Measurements from ENCODE around the gene TMEM14B. TPM values are rescaled to one million over a fixed set of nuclear protein-coding genes. Genes with fewer than 3 reads are reported as not detected.
"Not testable (repeated sequence)": the region's sequence is repeated elsewhere in the genome, so short reads cannot be mapped to it uniquely, and the experiment has no call there.

TMEM14B gene
- total RNA-seq, 1 donor from 2014 or later: 86.1 TPM

DNA sequence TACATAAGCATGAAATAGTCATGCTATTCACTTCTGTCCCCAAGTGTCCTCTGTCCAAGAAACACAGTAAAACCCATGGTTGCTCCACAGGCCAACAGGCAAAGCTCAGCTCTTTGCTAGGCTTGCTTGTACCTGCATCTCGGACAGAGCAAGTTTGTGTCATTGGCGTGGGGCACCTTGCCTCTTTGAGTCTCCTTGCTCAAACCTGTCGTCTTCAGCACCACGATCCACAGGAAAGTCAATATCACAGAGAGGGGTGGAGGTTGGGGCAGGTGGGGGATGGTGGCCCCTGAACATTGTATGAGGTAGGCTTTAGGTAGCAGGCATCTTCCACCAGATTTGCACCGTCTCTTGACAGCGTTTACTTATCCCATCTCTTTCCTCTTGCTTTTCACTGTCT is 4.1 kb upstream of the TMEM14B start:
- intact Hi-C loops (cut with micrococcal nuclease): no loop called here

DNA sequence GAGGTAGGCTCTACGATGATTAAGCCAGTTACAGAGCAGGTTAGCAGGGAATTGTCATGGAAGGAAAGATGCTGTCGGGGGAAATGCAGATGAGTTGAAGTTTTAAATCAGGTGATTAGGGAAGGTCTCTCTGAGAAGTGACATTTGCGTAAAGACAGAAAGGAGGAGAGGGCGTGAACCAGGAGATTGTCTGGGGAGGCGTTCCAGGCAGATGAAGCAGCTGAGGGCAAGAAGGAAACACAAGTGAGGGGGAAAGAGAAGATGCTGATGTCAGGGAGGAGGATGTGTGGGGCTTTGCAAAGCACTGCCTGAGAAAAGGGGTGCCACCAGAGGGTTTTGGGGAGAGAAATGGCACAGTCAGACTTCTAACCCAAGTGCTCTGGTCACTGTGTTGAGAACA is 2.5 kb upstream of the TMEM14B start:
- intact Hi-C loops (cut with micrococcal nuclease): loop anchor here (5.0 kb wide), 1 partner anchor 637 kb away; no protein-coding TSS in a partner anchor

GRCh38 chr6:10746915-10747250 is 722 bp upstream of the TMEM14B start:
- intact Hi-C loops (cut with micrococcal nuclease): loop anchor here (1.0 to 5.0 kb wide), 10 partner anchors 12 to 790 kb away; partner anchors contain the start of genes C6orf52, MAK, PAK1IP1 and SMIM13

DNA sequence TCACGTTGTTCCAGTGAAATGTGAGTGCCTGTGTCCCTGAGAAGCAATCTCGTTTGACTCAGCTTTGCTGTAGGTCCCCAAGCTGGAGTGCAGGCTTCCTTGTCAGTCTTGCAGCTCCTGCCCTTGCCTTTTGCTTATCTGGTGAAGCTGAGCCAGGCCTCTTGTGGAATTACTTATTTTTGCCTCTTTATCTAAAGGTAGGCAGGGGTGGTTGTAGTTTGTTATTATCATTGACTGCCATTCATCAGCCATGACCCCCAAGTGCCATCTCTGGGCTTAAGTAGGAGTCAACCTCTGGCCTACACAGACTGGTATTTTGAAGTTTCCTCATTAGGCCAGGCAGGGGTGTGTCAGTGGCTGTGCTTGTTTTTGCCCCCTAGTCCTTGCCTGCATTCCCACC is 2.1 kb downstream of the TMEM14B start:
- intact Hi-C loops (cut with micrococcal nuclease): loop anchor here (2.0 to 5.0 kb wide), 2 partner anchors 483 to 633 kb away; partner anchors contain the start of gene NEDD9

DNA sequence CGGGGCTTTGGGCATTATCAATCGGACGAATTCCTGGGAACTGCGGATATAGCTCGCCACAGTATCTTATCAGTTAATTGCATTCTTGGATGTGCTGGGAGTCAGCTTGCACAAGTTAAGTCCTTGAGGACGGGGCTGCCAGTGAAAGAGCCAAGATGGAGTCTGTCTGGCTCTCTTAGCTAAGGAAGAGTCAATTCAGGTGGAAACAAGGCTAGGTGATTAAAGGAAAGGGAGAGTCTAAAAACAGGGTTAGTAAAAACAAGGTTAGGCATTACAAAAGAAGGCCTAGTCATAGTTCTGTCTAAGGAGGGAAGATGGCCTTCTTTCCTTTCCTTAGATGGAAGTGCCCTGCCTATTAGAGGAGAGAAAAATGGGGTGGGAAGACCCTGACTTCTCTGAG is 3.0 kb downstream of the TMEM14B start:
- intact Hi-C loops (cut with micrococcal nuclease): not testable (repeated sequence)

DNA sequence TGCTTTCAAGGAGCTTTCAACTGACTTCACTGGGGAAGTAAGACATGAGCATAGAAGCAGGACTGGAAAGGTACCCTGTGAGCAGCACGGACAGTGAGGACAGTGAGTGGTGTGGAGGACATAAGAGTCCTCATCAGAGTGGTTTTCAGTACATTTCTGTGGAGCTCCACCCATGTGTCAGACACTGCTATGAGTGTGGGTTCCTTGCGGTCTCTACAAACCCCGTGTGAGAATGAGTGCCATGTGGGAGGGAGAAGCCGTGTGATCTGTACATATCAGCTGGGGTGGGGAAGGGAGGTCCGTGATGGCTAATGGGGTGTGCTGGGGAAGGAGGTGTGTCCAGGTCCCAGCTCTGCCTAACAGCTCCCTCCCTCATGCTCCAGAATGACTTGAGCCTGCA is 4.2 kb downstream of the TMEM14B start:
- intact Hi-C loops (cut with micrococcal nuclease): not testable (repeated sequence)

DNA sequence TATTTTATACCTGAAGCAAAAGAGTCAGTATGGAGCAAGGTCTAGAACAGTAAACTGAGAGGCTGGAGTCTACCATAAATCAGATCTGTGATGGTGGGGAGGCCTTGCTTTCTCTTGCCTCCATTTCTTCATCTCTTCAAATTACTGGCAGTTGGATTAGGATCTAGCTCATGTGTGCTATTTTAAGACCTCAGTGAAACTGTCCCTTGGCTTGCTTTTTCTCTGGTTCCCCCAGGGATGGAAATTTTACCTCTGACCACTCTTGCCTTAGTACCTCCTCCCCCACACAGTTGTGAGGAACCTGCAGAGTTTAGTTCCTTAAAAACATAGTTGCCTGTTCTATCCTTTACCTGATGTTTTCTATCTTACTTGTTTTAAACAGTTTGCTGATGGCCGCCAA is 8.5 kb downstream of the TMEM14B start:
- intact Hi-C loops (cut with micrococcal nuclease): no loop called here

DNA sequence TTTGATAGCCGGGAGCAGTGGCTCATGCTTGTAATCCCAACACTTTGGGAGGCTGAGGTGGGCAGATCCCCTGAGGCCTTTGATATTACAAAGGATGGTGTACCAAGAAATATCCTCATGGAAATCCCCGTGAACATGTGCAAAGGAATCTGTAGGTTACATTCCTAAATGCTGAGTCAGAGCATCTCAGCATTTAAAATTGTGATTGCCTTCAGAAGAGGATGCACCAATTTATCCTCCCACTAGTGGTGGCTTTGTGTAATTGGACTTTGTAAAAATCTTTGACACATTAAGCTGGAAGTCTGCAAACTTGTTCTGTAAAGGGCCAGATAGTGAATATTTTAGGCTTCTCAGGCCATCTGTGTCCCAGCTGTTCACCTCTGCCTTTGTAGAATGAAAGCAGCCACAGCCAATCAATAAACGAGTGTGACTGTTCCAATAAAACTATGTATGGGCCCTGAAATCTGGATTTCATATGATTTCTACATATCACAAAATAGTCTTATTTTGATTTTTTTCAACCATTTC is 11.8 kb downstream of the TMEM14B start:
- intact Hi-C loops (cut with micrococcal nuclease): loop anchor here (1.0 kb wide), 4 partner anchors 12 to 281 kb away; partner anchors contain the start of genes C6orf52, PAK1IP1 and TMEM14B

DNA sequence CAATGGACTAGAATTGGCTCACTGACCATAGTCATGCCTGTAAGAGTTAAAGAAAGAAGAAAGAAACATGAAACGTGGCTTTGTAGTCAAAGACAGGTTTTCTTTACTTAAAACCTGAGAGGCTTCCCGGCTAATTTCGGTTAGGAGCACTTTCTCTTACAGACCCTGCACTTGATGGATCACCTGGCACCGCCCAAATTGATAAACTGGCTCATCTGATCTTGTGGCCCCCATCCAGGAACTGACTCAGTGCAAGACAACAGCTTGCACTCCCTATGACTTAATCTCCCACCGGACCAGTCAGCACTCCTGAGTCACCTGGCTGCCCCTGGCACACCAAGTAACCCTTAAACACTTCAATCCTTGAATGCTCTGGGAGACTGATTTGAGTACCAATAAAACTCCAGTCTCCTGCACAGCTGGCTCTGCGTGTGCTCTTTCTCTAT is 12.3 kb downstream of the TMEM14B start:
- intact Hi-C loops (cut with micrococcal nuclease): loop anchor here (1.0 kb wide), 4 partner anchors 13 to 282 kb away; partner anchors contain the start of genes C6orf52, PAK1IP1 and TMEM14B

DNA sequence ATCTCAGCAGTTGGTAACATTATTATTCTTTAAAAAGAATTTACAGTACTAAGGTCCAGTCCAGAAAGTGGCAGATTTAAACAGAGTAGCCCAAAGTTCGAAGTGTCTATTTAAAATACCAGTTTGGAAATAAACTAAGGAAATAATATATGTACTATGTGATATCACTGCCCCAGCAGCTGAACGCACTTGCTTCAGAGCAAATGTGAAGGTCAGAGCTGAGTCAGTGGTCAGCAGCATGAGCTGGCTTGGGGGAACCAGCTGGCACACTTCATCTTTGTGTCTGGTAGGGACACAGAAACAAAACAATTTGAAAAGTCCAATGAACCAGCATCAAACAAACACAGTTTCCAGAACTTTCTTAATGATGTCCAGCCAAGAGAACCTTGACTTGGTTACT is 15.4 kb downstream of the TMEM14B start:
- intact Hi-C loops (cut with micrococcal nuclease): no loop called here

- intact Hi-C loops (cut with micrococcal nuclease): no loop called here
These were observed 21.8 kb downstream of the TMEM14B start for GRCh38 chr6:10769419-10769818.

- intact Hi-C loops (cut with micrococcal nuclease): no loop called here
These were observed 23.8 kb downstream of the TMEM14B start for GRCh38 chr6:10771371-10771894.

GRCh38 chr6:10778230-10778629 is 30.6 kb downstream of the TMEM14B start:
- intact Hi-C loops (cut with micrococcal nuclease): no loop called here

DNA sequence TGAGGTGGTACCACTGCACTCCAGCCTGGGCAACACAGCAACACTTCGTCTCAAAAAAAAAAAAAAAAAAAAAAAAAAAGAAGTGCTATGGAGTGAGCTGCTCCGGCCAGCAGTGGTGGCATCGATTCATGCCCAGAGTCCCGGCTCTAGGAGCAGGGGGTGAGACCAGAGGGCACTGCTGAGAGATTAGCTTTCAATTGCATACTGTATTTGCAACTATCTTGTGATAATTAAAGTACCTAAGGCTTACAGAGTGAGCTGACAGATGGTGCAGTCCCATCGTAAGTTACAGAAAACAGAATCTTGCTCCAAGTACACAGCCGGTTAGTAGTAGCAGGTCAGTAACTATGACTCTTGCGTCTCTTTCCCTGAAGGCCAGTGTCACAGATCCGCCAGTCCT is 31.5 kb downstream of the TMEM14B start:
- intact Hi-C loops (cut with micrococcal nuclease): no loop called here

GRCh38 chr6:10791673-10792072 is 44.1 kb downstream of the TMEM14B start:
- intact Hi-C loops (cut with micrococcal nuclease): no loop called here

- intact Hi-C loops (cut with micrococcal nuclease): no loop called here
These were observed 44.5 kb downstream of the TMEM14B start for GRCh38 chr6:10792101-10792500.

GRCh38 chr6:10793035-10793434 is 45.4 kb downstream of the TMEM14B start:
- intact Hi-C loops (cut with micrococcal nuclease): no loop called here

DNA sequence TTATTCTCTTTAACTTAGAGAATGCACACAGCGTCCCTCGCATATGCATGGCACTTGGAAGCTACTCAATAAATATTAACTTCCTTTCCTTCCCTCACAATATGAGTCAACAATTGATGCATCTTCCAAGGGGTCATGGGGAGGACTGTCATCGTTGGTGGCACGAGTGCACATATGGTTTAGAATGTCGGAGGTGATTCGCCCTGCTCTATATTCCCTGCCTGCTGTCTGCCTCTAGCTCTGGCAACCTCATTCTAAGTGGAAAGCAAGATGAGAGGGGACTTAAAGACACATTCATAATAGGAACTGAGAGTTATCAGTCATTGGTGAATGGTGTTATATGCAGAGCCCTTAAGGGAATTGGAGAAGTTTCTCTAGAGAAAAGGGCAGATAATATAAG is 46.1 kb downstream of the TMEM14B start:
- intact Hi-C loops (cut with micrococcal nuclease): no loop called here

DNA sequence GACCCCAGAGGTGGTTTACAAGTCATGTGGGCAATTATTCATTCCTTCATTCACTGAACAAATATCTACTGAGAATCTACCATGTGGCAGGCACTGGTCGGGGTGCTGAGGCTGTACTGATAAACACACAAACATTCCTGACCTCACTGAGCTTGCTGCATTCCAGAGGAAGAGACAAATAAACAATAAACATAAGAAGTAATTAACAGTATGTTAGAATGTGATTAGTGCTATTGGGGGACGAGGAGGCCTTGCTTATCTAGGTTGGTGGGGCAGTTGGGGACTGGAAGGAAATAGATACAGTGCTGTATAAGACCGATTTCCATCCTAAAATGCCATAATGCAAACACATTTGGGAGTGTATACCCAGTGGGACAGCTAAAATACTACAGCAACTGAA is 46.6 kb downstream of the TMEM14B start:
- intact Hi-C loops (cut with micrococcal nuclease): no loop called here

GRCh38 chr6:10800810-10801209 is 53.2 kb downstream of the TMEM14B start:
- intact Hi-C loops (cut with micrococcal nuclease): loop anchor here (1.0 to 2.0 kb wide), 7 partner anchors 37 to 323 kb away; partner anchors contain the start of genes C6orf52, MAK, PAK1IP1 and TMEM14C

- intact Hi-C loops (cut with micrococcal nuclease): loop anchor here (1.0 to 2.0 kb wide), 7 partner anchors 37 to 323 kb away; partner anchors contain the start of genes C6orf52, MAK, PAK1IP1 and TMEM14C
These were observed 53.7 kb downstream of the TMEM14B start for GRCh38 chr6:10801224-10801848.

Measured in T-helper 1 cell treated with Interleukin-12 subunit alpha and Interleukin-12 subunit beta and Interleukin-4 antibody, amounts not matched to agents 30 ng/mL and 1 ng/mL, for 36 hours (primary cell).